ENCODE results near the gene SERINC4. TPM values are rescaled to one million over a fixed set of nuclear protein-coding genes. Genes with fewer than 3 reads are reported as not detected.
A peak's percentile ranks its signal among the peaks of the same experiment; 100 is the strongest.

Gene SERINC4
- total and polyA plus RNA-seq, 9 of the 15 experiments (the other 6 are each of a cell fraction or from before 2014, with no cell fraction given): 0.14 to 0.86 (median 0.18) TPM; not detected in 2

DNA sequence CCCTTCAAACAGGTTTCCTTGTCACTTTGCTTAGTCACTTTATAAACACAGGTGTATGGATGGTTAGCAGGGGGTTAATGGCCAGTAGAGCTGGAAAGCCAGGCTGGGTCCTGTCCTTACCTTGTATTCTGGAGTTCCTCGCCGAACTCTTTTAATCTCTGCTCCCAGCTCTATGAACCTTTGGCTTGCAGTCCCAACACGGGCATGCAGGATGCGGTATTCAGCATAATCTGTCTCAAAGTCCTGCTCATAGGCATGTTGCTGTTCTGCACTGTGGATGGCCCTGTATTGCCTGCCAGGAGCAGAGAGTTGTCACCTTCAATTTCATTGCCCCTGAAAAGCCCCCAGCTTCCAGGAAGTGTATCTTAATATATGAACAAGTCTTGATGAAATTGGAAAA, 26.0 kb downstream of the SERINC4 start:
- no peak overlapping the region for H3K4me3 ChIP-seq
- H3K79me2 ChIP-seq (ENCODE audit: control insufficient read depth, insufficient read depth, low read length): no peaks in the 10 kb centered on the region
- H4K20me1 ChIP-seq (replicated peaks; ENCODE audit: control insufficient read depth, insufficient read depth, low read length): no peaks in the 10 kb centered on the region; the same call in 1 of the 2 replicates
- H3K9me3 ChIP-seq (replicated peaks; ENCODE audit: control insufficient read depth, insufficient read depth, low read depth, low read length): no peaks in the 10 kb centered on the region
- H3K9me1 ChIP-seq (ENCODE audit: control insufficient read depth, insufficient read depth, low read length): no peaks in the 10 kb centered on the region
- DNase-seq (ENCODE audit: extremely low read depth in 1 of 4, low spot score in 3 of 4) (no peak), FAIRE-seq (no peak), ATAC-seq (no peak)
- WGBS (ENCODE audit: insufficient coverage, low coverage, missing lambda C conversion rate): 71% methylated on average over 4 of the region's 4 CpGs
- H3K27ac ChIP-seq (ENCODE audit: extremely low read depth, low read depth, low read length): 0 out of 3 replicates have a peak overlapping the region, but pooled peaks have one; percentile 12
- intact Hi-C loops (cut with micrococcal nuclease): no loop called here
- ChIA-PET CTCF (ENCODE audit: low intra/inter-chr PET ratio) (no interaction called here), POLR2A (interaction anchor here (0.8 to 3.2 kb wide), 4 partner anchors 9 to 20 kb away, joined by 3 to 12 read pairs (median 4); no protein-coding TSS in a partner anchor)
- H3K36me3 ChIP-seq (ENCODE audit: control insufficient read depth, insufficient read depth, low read length): peaks cover 50% of the 10 kb centered on the region
- no peaks in the 10 kb centered on the region for H3K27me3 ChIP-seq (ENCODE audit: control insufficient read depth in 2 of 2, insufficient read depth in 2 of 2, low read length in 2 of 2)
- no peak for TF ChIP-seq RBM17 (IDR thresholded peaks at IDR 0.05; ENCODE audit: borderline replicate concordance, low read depth, low read length)
- TF ChIP-seq POLR2A (conservative IDR thresholded peaks at IDR 0.05): 0 out of 2 replicates have a peak, but pooled peaks have one; percentile 1
- TF ChIP-seq, protein P1, sequence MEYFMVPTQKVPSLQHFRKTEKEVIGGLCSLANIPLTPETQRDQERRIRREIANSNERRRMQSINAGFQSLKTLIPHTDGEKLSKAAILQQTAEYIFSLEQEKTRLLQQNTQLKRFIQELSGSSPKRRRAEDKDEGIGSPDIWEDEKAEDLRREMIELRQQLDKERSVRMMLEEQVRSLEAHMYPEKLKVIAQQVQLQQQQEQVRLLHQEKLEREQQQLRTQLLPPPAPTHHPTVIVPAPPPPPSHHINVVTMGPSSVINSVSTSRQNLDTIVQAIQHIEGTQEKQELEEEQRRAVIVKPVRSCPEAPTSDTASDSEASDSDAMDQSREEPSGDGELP (CRISPR knock-in tag; IDR thresholded peaks at IDR 0.05; ENCODE audit: borderline replicate concordance): no peak
- TF ChIP-seq SP2 (IDR thresholded peaks at IDR 0.05; ENCODE audit: extremely low read depth, low read depth, low read length, poor library complexity, severe bottlenecking): no peak
- TF ChIP-seq HMGN3 (IDR thresholded peaks at IDR 0.05; ENCODE audit: borderline replicate concordance, extremely low read depth, insufficient read length, low read depth, low read length): no peak
- TF ChIP-seq POLR2B (IDR thresholded peaks at IDR 0.05; ENCODE audit: low read depth, partially characterized antibody): no peak
- TF ChIP-seq ETV5 (CRISPR knock-in tag; IDR thresholded peaks at IDR 0.05; ENCODE audit: low read depth): no peak
- TF ChIP-seq E2F8 (IDR thresholded peaks at IDR 0.05; ENCODE audit: low read depth, partially characterized antibody): peak; percentile 23
- no peak for TF ChIP-seq ZNF133 (CRISPR knock-in tag; IDR thresholded peaks at IDR 0.05)
- TF ChIP-seq TAF1 (IDR thresholded peaks at IDR 0.05; ENCODE audit: control insufficient read depth, extremely low read depth, insufficient read depth, low read length, severe bottlenecking): no peak
- no peak for TF ChIP-seq TARDBP (IDR thresholded peaks at IDR 0.05)
- TF ChIP-seq HNRNPL (IDR thresholded peaks at IDR 0.05; ENCODE audit: low read depth, low read length): no peak
- no peak for TF ChIP-seq SIN3A (IDR thresholded peaks at IDR 0.05; ENCODE audit: borderline replicate concordance in 2 of 2, control insufficient read depth in 1 of 2, low read depth in 2 of 2, low read length in 2 of 2)
- H3K4me1 ChIP-seq (replicated peaks in 1 of 2; ENCODE audit: control insufficient read depth in 2 of 2, insufficient read depth in 2 of 2, low read length in 2 of 2): peaks cover 2 to 16% of the 10 kb centered on the region in 2 experiments; a peak in 4 of 5 replicates
- no TSS peak for BruUV-seq (replicated peaks)
- H3K4me2 ChIP-seq (ENCODE audit: insufficient read depth, low read length): no peak overlapping the region
- H2AFZ ChIP-seq (ENCODE audit: low read depth, low read length): no peak overlapping the region
- in situ Hi-C loops (cut with MboI): no loop called here
- no peak overlapping the region for H3K9ac ChIP-seq (ENCODE audit: insufficient read depth in 1 of 2, low read depth in 2 of 2, low read length in 2 of 2)
